Measurements from ENCODE around the gene CACNA1D. TPM values are rescaled to one million over a fixed set of nuclear protein-coding genes. Genes with fewer than 3 reads are reported as not detected.
"Not testable (repeated sequence)": the region's sequence is repeated elsewhere in the genome, so short reads cannot be mapped to it uniquely, and the experiment has no call there.

CACNA1D gene
- total and polyA plus RNA-seq, 5 donors from 2014 or later, result 0.03 to 0.44 TPM; not detected in 3

- no peak for ATAC-seq (ENCODE audit: low read depth in 2 of 2)
- no peaks in the 10 kb centered on the region for H3K4me1 ChIP-seq (ENCODE audit: control insufficient read depth, insufficient read depth, low read length, poor library complexity, severe bottlenecking)
- no peak overlapping the region for H3K4me3 ChIP-seq (ENCODE audit: low read depth, low read length)
Observed at GRCh38 chr3:53635041-53635440, 140.6 kb downstream of the CACNA1D start.

GRCh38 chr3:53638806-53639205, 144.4 kb downstream of the CACNA1D start:
- H3K27me3 Mint-ChIP-seq, result peaks cover 20% of the 10 kb centered on the region
- not testable (repeated sequence) for H3K27ac ChIP-seq (ENCODE audit: insufficient read depth, low read length, poor library complexity, severe bottlenecking); H3K27me3 ChIP-seq (ENCODE audit: control insufficient read depth, insufficient read depth, low read length); H3K4me1 ChIP-seq (ENCODE audit: control insufficient read depth, insufficient read depth, low read length, poor library complexity, severe bottlenecking); H3K4me1 Mint-ChIP-seq; H3K9me3 Mint-ChIP-seq; H3K4me3 Mint-ChIP-seq; DNase-seq; ATAC-seq (ENCODE audit: low read depth in 2 of 2); H3K4me3 ChIP-seq (ENCODE audit: low read depth, low read length); H3K9me3 ChIP-seq (ENCODE audit: control insufficient read depth in 2 of 2, low read length in 2 of 2); H3K36me3 ChIP-seq (ENCODE audit: control insufficient read depth, insufficient read depth, low read length); H3K36me3 Mint-ChIP-seq; H3K27ac Mint-ChIP-seq

More at GRCh38 chr3:53635041-53635440, 140.6 kb downstream of the CACNA1D start:
- Histone ChIP-seq H3K9me3 (ENCODE audit: control insufficient read depth in 2 of 2, low read length in 2 of 2) (no peaks in the 10 kb centered on the region), H3K27me3 (ENCODE audit: control insufficient read depth, insufficient read depth, low read length) (peaks cover 8% of the 10 kb centered on the region), H3K27ac (ENCODE audit: insufficient read depth, low read length, poor library complexity, severe bottlenecking) (no peak overlapping the region), H3K36me3 (ENCODE audit: control insufficient read depth, insufficient read depth, low read length) (no peaks in the 10 kb centered on the region)
- Mint-ChIP-seq H3K36me3 (no peaks in the 10 kb centered on the region), H3K4me1 (no peaks in the 10 kb centered on the region), H3K4me3 (no peak overlapping the region), H3K9me3 (peaks cover 0 to 2% (median 0%) of the 10 kb centered on the region in 7 donors), H3K27me3 (peaks cover 21% of the 10 kb centered on the region), H3K27ac (no peak overlapping the region)
- DNase-seq, result no peak

- Histone ChIP-seq H3K27ac (ENCODE audit: insufficient read depth, low read length, poor library complexity, severe bottlenecking) (no peak overlapping the region), H3K4me3 (ENCODE audit: low read depth, low read length) (no peak overlapping the region), H3K36me3 (ENCODE audit: control insufficient read depth, insufficient read depth, low read length) (no peaks in the 10 kb centered on the region), H3K4me1 (ENCODE audit: control insufficient read depth, insufficient read depth, low read length, poor library complexity, severe bottlenecking) (no peaks in the 10 kb centered on the region), H3K27me3 (ENCODE audit: control insufficient read depth, insufficient read depth, low read length) (peaks cover 4% of the 10 kb centered on the region), H3K9me3 (ENCODE audit: control insufficient read depth in 2 of 2, low read length in 2 of 2) (no peaks in the 10 kb centered on the region)
- H3K27me3 Mint-ChIP-seq, result peaks cover 13% of the 10 kb centered on the region
- peaks cover 0 to 4% (median 0%) of the 10 kb centered on the region in 7 donors for H3K9me3 Mint-ChIP-seq
- ATAC-seq (ENCODE audit: low read depth in 2 of 2), result no peak
- no peaks in the 10 kb centered on the region for H3K4me1 Mint-ChIP-seq
- no peak overlapping the region for H3K27ac Mint-ChIP-seq
- no peaks in the 10 kb centered on the region for H3K36me3 Mint-ChIP-seq
- no peak overlapping the region for H3K4me3 Mint-ChIP-seq
- DNase-seq, result no peak
Observed at GRCh38 chr3:53641397-53641796, 147.0 kb downstream of the CACNA1D start.

- DNase-seq (no peak), ATAC-seq (ENCODE audit: low read depth in 2 of 2) (no peak)
- Mint-ChIP-seq H3K4me1 (no peaks in the 10 kb centered on the region), H3K36me3 (no peaks in the 10 kb centered on the region), H3K27ac (no peak overlapping the region), H3K9me3 (peaks cover 0 to 4% (median 0%) of the 10 kb centered on the region in 7 donors), H3K27me3 (peaks cover 6% of the 10 kb centered on the region), H3K4me3 (no peak overlapping the region)
- Histone ChIP-seq H3K9me3 (ENCODE audit: control insufficient read depth in 2 of 2, low read length in 2 of 2) (no peaks in the 10 kb centered on the region), H3K4me3 (ENCODE audit: low read depth, low read length) (no peak overlapping the region), H3K36me3 (ENCODE audit: control insufficient read depth, insufficient read depth, low read length) (no peaks in the 10 kb centered on the region), H3K27ac (ENCODE audit: insufficient read depth, low read length, poor library complexity, severe bottlenecking) (no peak overlapping the region), H3K4me1 (ENCODE audit: control insufficient read depth, insufficient read depth, low read length, poor library complexity, severe bottlenecking) (no peaks in the 10 kb centered on the region), H3K27me3 (ENCODE audit: control insufficient read depth, insufficient read depth, low read length) (peaks cover 6% of the 10 kb centered on the region)
Observed at GRCh38 chr3:53642211-53642610, 147.8 kb downstream of the CACNA1D start.

- Histone ChIP-seq H3K27ac (ENCODE audit: insufficient read depth, low read length, poor library complexity, severe bottlenecking) (no peak overlapping the region), H3K9me3 (ENCODE audit: control insufficient read depth in 2 of 2, low read length in 2 of 2) (no peaks in the 10 kb centered on the region), H3K4me1 (ENCODE audit: control insufficient read depth, insufficient read depth, low read length, poor library complexity, severe bottlenecking) (no peaks in the 10 kb centered on the region), H3K36me3 (ENCODE audit: control insufficient read depth, insufficient read depth, low read length) (no peaks in the 10 kb centered on the region), H3K4me3 (ENCODE audit: low read depth, low read length) (no peak overlapping the region), H3K27me3 (ENCODE audit: control insufficient read depth, insufficient read depth, low read length) (peaks cover 6% of the 10 kb centered on the region)
- Mint-ChIP-seq H3K4me1 (no peaks in the 10 kb centered on the region), H3K27ac (no peak overlapping the region), H3K36me3 (no peaks in the 10 kb centered on the region), H3K27me3 (peaks cover 6% of the 10 kb centered on the region), H3K9me3 (peaks cover 0 to 4% (median 0%) of the 10 kb centered on the region in 7 donors), H3K4me3 (no peak overlapping the region)
- ATAC-seq (ENCODE audit: low read depth in 2 of 2) (no peak), DNase-seq (no peak)
Observed at GRCh38 chr3:53643757-53644156, 149.3 kb downstream of the CACNA1D start.

GRCh38 chr3:53645754-53646153, 151.3 kb downstream of the CACNA1D start:
- Histone ChIP-seq H3K36me3 (ENCODE audit: control insufficient read depth, insufficient read depth, low read length) (no peaks in the 10 kb centered on the region), H3K9me3 (ENCODE audit: control insufficient read depth in 2 of 2, low read length in 2 of 2) (no peaks in the 10 kb centered on the region), H3K4me1 (ENCODE audit: control insufficient read depth, insufficient read depth, low read length, poor library complexity, severe bottlenecking) (no peaks in the 10 kb centered on the region), H3K4me3 (ENCODE audit: low read depth, low read length) (no peak overlapping the region), H3K27ac (ENCODE audit: insufficient read depth, low read length, poor library complexity, severe bottlenecking) (no peak overlapping the region), H3K27me3 (ENCODE audit: control insufficient read depth, insufficient read depth, low read length) (peaks cover 4% of the 10 kb centered on the region)
- peaks cover 0 to 5% (median 0%) of the 10 kb centered on the region in 7 donors for H3K9me3 Mint-ChIP-seq
- no peak overlapping the region for H3K4me3 Mint-ChIP-seq
- H3K27me3 Mint-ChIP-seq, result peaks cover 6% of the 10 kb centered on the region
- H3K4me1 Mint-ChIP-seq, result peaks cover 0 to 4% (median 1%) of the 10 kb centered on the region in 4 donors
- H3K27ac Mint-ChIP-seq, result no peak overlapping the region
- DNase-seq (no peak), ATAC-seq (ENCODE audit: low read depth in 2 of 2) (no peak)
- no peaks in the 10 kb centered on the region for H3K36me3 Mint-ChIP-seq

GRCh38 chr3:53646723-53647122, 152.3 kb downstream of the CACNA1D start:
- no peaks in the 10 kb centered on the region for H3K4me1 ChIP-seq (ENCODE audit: control insufficient read depth, insufficient read depth, low read length, poor library complexity, severe bottlenecking)
- peaks cover 0 to 2% (median 0%) of the 10 kb centered on the region in 7 donors for H3K9me3 Mint-ChIP-seq

GRCh38 chr3:53649816-53650215, 155.4 kb downstream of the CACNA1D start:
- ATAC-seq (ENCODE audit: low read depth in 2 of 2) (no peak), DNase-seq (no peak)
- H3K27me3 ChIP-seq (ENCODE audit: control insufficient read depth, insufficient read depth, low read length), result peaks cover 4% of the 10 kb centered on the region
- H3K4me3 ChIP-seq (ENCODE audit: low read depth, low read length), result no peak overlapping the region
- no peak overlapping the region for H3K27ac Mint-ChIP-seq
- no peaks in the 10 kb centered on the region for H3K9me3 ChIP-seq (ENCODE audit: control insufficient read depth in 2 of 2, low read length in 2 of 2)
- H3K36me3 ChIP-seq (ENCODE audit: control insufficient read depth, insufficient read depth, low read length), result no peaks in the 10 kb centered on the region
- peaks cover 0 to 4% (median 2%) of the 10 kb centered on the region in 4 donors for H3K4me1 Mint-ChIP-seq
- H3K27me3 Mint-ChIP-seq, result peaks cover 4% of the 10 kb centered on the region
- H3K9me3 Mint-ChIP-seq, result peaks cover 0 to 16% (median 6%) of the 10 kb centered on the region in 7 donors
- H3K4me3 Mint-ChIP-seq, result no peak overlapping the region
- no peaks in the 10 kb centered on the region for H3K4me1 ChIP-seq (ENCODE audit: control insufficient read depth, insufficient read depth, low read length, poor library complexity, severe bottlenecking)
- H3K27ac ChIP-seq (ENCODE audit: insufficient read depth, low read length, poor library complexity, severe bottlenecking), result no peak overlapping the region
- H3K36me3 Mint-ChIP-seq, result no peaks in the 10 kb centered on the region

More at GRCh38 chr3:53646723-53647122, 152.3 kb downstream of the CACNA1D start:
- H3K4me3 ChIP-seq (ENCODE audit: low read depth, low read length), result no peak overlapping the region
- peaks cover 4% of the 10 kb centered on the region for H3K27me3 ChIP-seq (ENCODE audit: control insufficient read depth, insufficient read depth, low read length)
- Mint-ChIP-seq H3K4me3 (no peak overlapping the region), H3K27me3 (peaks cover 6% of the 10 kb centered on the region), H3K4me1 (peaks cover 0 to 4% (median 2%) of the 10 kb centered on the region in 4 donors), H3K36me3 (no peaks in the 10 kb centered on the region), H3K27ac (no peak overlapping the region)
- DNase-seq (no peak), ATAC-seq (ENCODE audit: low read depth in 2 of 2) (no peak)
- H3K36me3 ChIP-seq (ENCODE audit: control insufficient read depth, insufficient read depth, low read length), result no peaks in the 10 kb centered on the region
- H3K9me3 ChIP-seq (ENCODE audit: control insufficient read depth in 2 of 2, low read length in 2 of 2), result no peaks in the 10 kb centered on the region
- H3K27ac ChIP-seq (ENCODE audit: insufficient read depth, low read length, poor library complexity, severe bottlenecking), result no peak overlapping the region
